IPS DF 4.7 (cell line): ENCODE measurements around the gene SENP6.
"Not testable (repeated sequence)": the region's sequence is repeated elsewhere in the genome, so short reads cannot be mapped to it uniquely, and the experiment has no call there.

Experiments used
- DNase-seq: peaks from one replicate; pipeline ENCODE4 v3.0.0-alpha.2; 2013; ENCODE audit warnings: low spot score; ENCODE audit errors: extremely low read depth

The SENP6 gene

GRCh38 chr6:75643173-75643572 lies 41.5 kb downstream of the SENP6 start:
- no peak for DNase-seq

GRCh38 chr6:75656479-75656878 lies 54.8 kb downstream of the SENP6 start:
- DNase-seq: no peak

GRCh38 chr6:75657327-75657726 lies 55.6 kb downstream of the SENP6 start:
- DNase-seq: no peak

- no peak for DNase-seq
Measured at GRCh38 chr6:75666592-75666991, 64.9 kb downstream of the SENP6 start.

- DNase-seq: no peak
Measured at GRCh38 chr6:75673884-75674283, 72.2 kb downstream of the SENP6 start.

- no peak for DNase-seq
Measured at GRCh38 chr6:75676377-75676776, 74.7 kb downstream of the SENP6 start.

- not testable (repeated sequence) for DNase-seq
Measured at GRCh38 chr6:75682548-75682947, 80.9 kb downstream of the SENP6 start.

- not testable (repeated sequence) for DNase-seq
Measured at GRCh38 chr6:75683005-75683404, 81.3 kb downstream of the SENP6 start.

- DNase-seq: not testable (repeated sequence)
Measured at GRCh38 chr6:75687535-75687934, 85.9 kb downstream of the SENP6 start.

GRCh38 chr6:75687937-75688336 lies 86.3 kb downstream of the SENP6 start:
- not testable (repeated sequence) for DNase-seq

- no peak for DNase-seq
Measured at GRCh38 chr6:75689576-75689975, 87.9 kb downstream of the SENP6 start.

GRCh38 chr6:75691012-75691411 lies 89.3 kb downstream of the SENP6 start:
- no peak for DNase-seq

- no peak for DNase-seq
Measured at GRCh38 chr6:75693534-75693933, 91.9 kb downstream of the SENP6 start.

GRCh38 chr6:75694406-75694805 lies 92.7 kb downstream of the SENP6 start:
- DNase-seq: no peak

GRCh38 chr6:75708334-75708733 lies 106.7 kb downstream of the SENP6 start:
- DNase-seq: not testable (repeated sequence)

GRCh38 chr6:75711173-75711572 lies 109.5 kb downstream of the SENP6 start:
- no peak for DNase-seq

- no peak for DNase-seq
Measured at GRCh38 chr6:75719133-75719532, 117.5 kb downstream of the SENP6 start.

- no peak for DNase-seq
Measured at GRCh38 chr6:75723382-75723781, 121.7 kb downstream of the SENP6 start.

GRCh38 chr6:75727206-75727605 lies 125.5 kb downstream of the SENP6 start:
- DNase-seq: no peak

- DNase-seq: not testable (repeated sequence)
Measured at GRCh38 chr6:75731029-75731428, 129.3 kb downstream of the SENP6 start.

GRCh38 chr6:75735491-75736186 lies 134.0 kb downstream of the SENP6 start:
- no peak for DNase-seq

GRCh38 chr6:75743971-75744370 lies 142.3 kb downstream of the SENP6 start:
- no peak for DNase-seq

- DNase-seq: no peak
Measured at GRCh38 chr6:75745404-75745803, 143.7 kb downstream of the SENP6 start.

GRCh38 chr6:75746221-75746620 lies 144.5 kb downstream of the SENP6 start:
- no peak for DNase-seq
